ENCODE results near the gene CALB2.
A peak's percentile ranks its signal among the peaks of the same experiment; 100 is the strongest.
"Not testable (repeated sequence)": the region's sequence is repeated elsewhere in the genome, so short reads cannot be mapped to it uniquely, and the experiment has no call there.

The CALB2 gene

DNA sequence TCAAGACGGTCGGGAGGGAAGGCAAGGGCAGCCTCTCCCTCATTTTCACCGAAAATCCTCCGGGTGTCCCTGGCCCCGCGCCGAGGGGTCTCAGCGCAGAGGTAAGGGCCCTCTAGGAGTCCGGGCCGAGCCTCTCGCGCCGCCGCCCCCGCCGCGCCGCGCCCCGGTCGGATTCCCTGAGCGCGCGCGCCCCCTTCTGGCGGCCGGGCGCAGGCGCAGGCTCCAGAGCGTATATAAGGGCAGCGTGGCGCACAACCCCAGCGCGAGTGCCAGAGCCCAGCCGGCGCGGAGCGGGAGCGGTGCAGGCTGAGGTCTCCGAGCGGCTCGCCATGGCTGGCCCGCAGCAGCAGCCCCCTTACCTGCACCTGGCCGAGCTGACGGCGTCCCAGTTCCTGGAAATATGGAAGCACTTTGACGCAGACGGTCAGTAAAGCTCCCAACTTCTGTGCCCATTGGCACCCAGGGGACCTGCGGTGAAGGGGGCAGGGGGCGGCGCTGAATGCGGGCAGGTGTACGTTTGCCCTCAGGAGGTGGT is at the start of gene CALB2:
TSS of gene CALB2 (plus strand) at position 260 of the 535 bp plus-strand sequence. CDS start at position 330, 70 bp downstream.
- H3K9ac ChIP-seq (ENCODE audit: low read depth, low read length, poor library complexity, severe bottlenecking) = no peak within 1 kb of the TSS
- no peak within 1 kb of the TSS for H3K4me2 ChIP-seq (ENCODE audit: low read depth, low read length, poor library complexity, severe bottlenecking)
- no peaks in the 10 kb centered on the region for H3K4me1 ChIP-seq (ENCODE audit: insufficient read depth, low read length, poor library complexity, severe bottlenecking)
- TF ChIP-seq, protein P1, sequence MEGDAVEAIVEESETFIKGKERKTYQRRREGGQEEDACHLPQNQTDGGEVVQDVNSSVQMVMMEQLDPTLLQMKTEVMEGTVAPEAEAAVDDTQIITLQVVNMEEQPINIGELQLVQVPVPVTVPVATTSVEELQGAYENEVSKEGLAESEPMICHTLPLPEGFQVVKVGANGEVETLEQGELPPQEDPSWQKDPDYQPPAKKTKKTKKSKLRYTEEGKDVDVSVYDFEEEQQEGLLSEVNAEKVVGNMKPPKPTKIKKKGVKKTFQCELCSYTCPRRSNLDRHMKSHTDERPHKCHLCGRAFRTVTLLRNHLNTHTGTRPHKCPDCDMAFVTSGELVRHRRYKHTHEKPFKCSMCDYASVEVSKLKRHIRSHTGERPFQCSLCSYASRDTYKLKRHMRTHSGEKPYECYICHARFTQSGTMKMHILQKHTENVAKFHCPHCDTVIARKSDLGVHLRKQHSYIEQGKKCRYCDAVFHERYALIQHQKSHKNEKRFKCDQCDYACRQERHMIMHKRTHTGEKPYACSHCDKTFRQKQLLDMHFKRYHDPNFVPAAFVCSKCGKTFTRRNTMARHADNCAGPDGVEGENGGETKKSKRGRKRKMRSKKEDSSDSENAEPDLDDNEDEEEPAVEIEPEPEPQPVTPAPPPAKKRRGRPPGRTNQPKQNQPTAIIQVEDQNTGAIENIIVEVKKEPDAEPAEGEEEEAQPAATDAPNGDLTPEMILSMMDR (conservative IDR thresholded peaks at IDR 0.05; ENCODE audit: low read length) = peak; percentile 25; the same call in 1 of the 2 replicates
- no peak for TF ChIP-seq EZH2phosphoT487 (IDR thresholded peaks at IDR 0.05; ENCODE audit: borderline replicate concordance)
- no peak within 1 kb of the TSS for H3K4me3 ChIP-seq (ENCODE audit: low read length, poor library complexity, severe bottlenecking)
- H3K27me3 ChIP-seq (ENCODE audit: insufficient read depth, low read length, poor library complexity, severe bottlenecking) = no peaks in the 10 kb centered on the region
- H3K36me3 ChIP-seq (ENCODE audit: insufficient read depth, low read length) = no peaks in the 10 kb centered on the region
- no peaks in the 10 kb centered on the region for H4K20me1 ChIP-seq (ENCODE audit: insufficient read depth, low read length, poor library complexity, severe bottlenecking)
- H3K9me3 ChIP-seq (ENCODE audit: insufficient read depth, low read depth, low read length) = no peaks in the 10 kb centered on the region
- no peak within 1 kb of the TSS for H2AFZ ChIP-seq (ENCODE audit: low read length)
- H3F3A ChIP-seq (ENCODE audit: low read depth) = no peaks in the 10 kb centered on the region
- H3K79me2 ChIP-seq (ENCODE audit: insufficient read depth, low read length) = no peaks in the 10 kb centered on the region
- no peaks in the 10 kb centered on the region for H3K9me2 ChIP-seq (replicated peaks; ENCODE audit: low read depth, low read length)

- Histone ChIP-seq H2AFZ (ENCODE audit: low read length) (no peak overlapping the region), H3K4me3 (ENCODE audit: low read length, poor library complexity, severe bottlenecking) (no peak overlapping the region), H3K4me1 (ENCODE audit: insufficient read depth, low read length, poor library complexity, severe bottlenecking) (no peaks in the 10 kb centered on the region), H3K4me2 (ENCODE audit: low read depth, low read length, poor library complexity, severe bottlenecking) (no peak overlapping the region), H3K9me3 (ENCODE audit: insufficient read depth, low read depth, low read length) (no peaks in the 10 kb centered on the region), H3K9ac (ENCODE audit: low read depth, low read length, poor library complexity, severe bottlenecking) (no peak overlapping the region), H4K20me1 (ENCODE audit: insufficient read depth, low read length, poor library complexity, severe bottlenecking) (no peaks in the 10 kb centered on the region), H3K9me2 (replicated peaks; ENCODE audit: low read depth, low read length) (no peaks in the 10 kb centered on the region), H3K79me2 (ENCODE audit: insufficient read depth, low read length) (no peaks in the 10 kb centered on the region), H3F3A (ENCODE audit: low read depth) (no peaks in the 10 kb centered on the region), H3K36me3 (ENCODE audit: insufficient read depth, low read length) (no peaks in the 10 kb centered on the region), H3K27me3 (ENCODE audit: insufficient read depth, low read length, poor library complexity, severe bottlenecking) (peaks cover 4% of the 10 kb centered on the region)
- no peak for TF ChIP-seq EZH2phosphoT487 (IDR thresholded peaks at IDR 0.05; ENCODE audit: borderline replicate concordance)
- TF ChIP-seq, protein P1 (conservative IDR thresholded peaks at IDR 0.05; ENCODE audit: low read length) = peak; percentile 91
These were observed 46.9 kb upstream of the CALB2 start for GRCh38 chr16:71311553-71312158.

- not testable (repeated sequence) for H3K79me2 ChIP-seq (ENCODE audit: insufficient read depth, low read length)
These were observed 44.9 kb upstream of the CALB2 start for GRCh38 chr16:71313591-71313990.

GRCh38 chr16:71315269-71315668 is 43.3 kb upstream of the CALB2 start:
- H3F3A ChIP-seq (ENCODE audit: low read depth) = no peaks in the 10 kb centered on the region
- H3K79me2 ChIP-seq (ENCODE audit: insufficient read depth, low read length) = no peaks in the 10 kb centered on the region
- H3K9me3 ChIP-seq (ENCODE audit: insufficient read depth, low read depth, low read length) = no peaks in the 10 kb centered on the region
- no peaks in the 10 kb centered on the region for H3K36me3 ChIP-seq (ENCODE audit: insufficient read depth, low read length)
- no peaks in the 10 kb centered on the region for H4K20me1 ChIP-seq (ENCODE audit: insufficient read depth, low read length, poor library complexity, severe bottlenecking)
- no peak overlapping the region for H3K9ac ChIP-seq (ENCODE audit: low read depth, low read length, poor library complexity, severe bottlenecking)
- no peak overlapping the region for H2AFZ ChIP-seq (ENCODE audit: low read length)
- TF ChIP-seq, protein P1 (conservative IDR thresholded peaks at IDR 0.05; ENCODE audit: low read length) = no peak
- no peak for TF ChIP-seq EZH2phosphoT487 (IDR thresholded peaks at IDR 0.05; ENCODE audit: borderline replicate concordance)
- no peak overlapping the region for H3K4me3 ChIP-seq (ENCODE audit: low read length, poor library complexity, severe bottlenecking)
- H3K27me3 ChIP-seq (ENCODE audit: insufficient read depth, low read length, poor library complexity, severe bottlenecking) = no peaks in the 10 kb centered on the region
- H3K9me2 ChIP-seq (replicated peaks; ENCODE audit: low read depth, low read length) = no peaks in the 10 kb centered on the region
- H3K4me2 ChIP-seq (ENCODE audit: low read depth, low read length, poor library complexity, severe bottlenecking) = no peak overlapping the region
- no peaks in the 10 kb centered on the region for H3K4me1 ChIP-seq (ENCODE audit: insufficient read depth, low read length, poor library complexity, severe bottlenecking)

More at GRCh38 chr16:71313591-71313990, 44.9 kb upstream of the CALB2 start:
- H3K4me2 ChIP-seq (ENCODE audit: low read depth, low read length, poor library complexity, severe bottlenecking); H3K4me3 ChIP-seq (ENCODE audit: low read length, poor library complexity, severe bottlenecking); H3K9me2 ChIP-seq (replicated peaks; ENCODE audit: low read depth, low read length); H4K20me1 ChIP-seq (ENCODE audit: insufficient read depth, low read length, poor library complexity, severe bottlenecking); H3K9me3 ChIP-seq (ENCODE audit: insufficient read depth, low read depth, low read length); H3K27me3 ChIP-seq (ENCODE audit: insufficient read depth, low read length, poor library complexity, severe bottlenecking); H3K4me1 ChIP-seq (ENCODE audit: insufficient read depth, low read length, poor library complexity, severe bottlenecking); H3K36me3 ChIP-seq (ENCODE audit: insufficient read depth, low read length); H3F3A ChIP-seq (ENCODE audit: low read depth); H2AFZ ChIP-seq (ENCODE audit: low read length); H3K9ac ChIP-seq (ENCODE audit: low read depth, low read length, poor library complexity, severe bottlenecking): not testable (repeated sequence)

Measured in Loucy (cell line).